ENCODE results near the gene CLDN34. TPM values are rescaled to one million over a fixed set of nuclear protein-coding genes. Genes with fewer than 3 reads are reported as not detected.
A peak's percentile ranks its signal among the peaks of the same experiment; 100 is the strongest.

The CLDN34 gene
- total and polyA plus RNA-seq, 11 donors = not detected

DNA sequence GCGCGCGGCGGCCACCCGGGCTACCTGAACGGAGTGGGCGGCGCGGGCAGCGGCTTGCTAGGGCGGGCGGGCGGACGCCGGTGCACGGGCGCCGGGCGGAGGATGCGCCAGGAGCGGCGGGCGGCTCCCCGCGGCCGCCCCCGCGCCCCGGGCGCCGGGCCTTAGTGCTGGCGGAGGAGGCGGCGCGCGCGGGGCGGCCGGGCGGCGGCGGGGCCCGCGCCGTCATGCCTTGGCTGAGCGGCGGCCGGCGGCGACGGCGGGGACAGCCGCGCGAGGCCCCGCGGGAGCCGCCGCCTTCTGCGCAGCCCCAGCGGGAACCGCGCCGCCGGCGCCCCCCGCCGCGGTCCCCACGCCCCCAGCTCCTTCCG is 48.2 kb downstream of the CLDN34 start:
- Histone ChIP-seq H3K27ac (peak overlapping the region in 11 of 12 donors; percentile 78 to 99 (median 92)), H3K9me3 (no peaks in the 10 kb centered on the region), H3K4me1 (peaks cover 0 to 42% (median 24%) of the 10 kb centered on the region in 12 donors), H3K4me3 (peak overlapping the region in 10 of 12 donors; percentile 58 to 89 (median 66)), H3K36me3 (no peaks in the 10 kb centered on the region), H3K27me3 (peaks cover 0 to 34% (median 0%) of the 10 kb centered on the region in 9 donors)
- TF ChIP-seq POLR2A (IDR thresholded peaks at IDR 0.05) = no peak
- TF ChIP-seq, protein P1, sequence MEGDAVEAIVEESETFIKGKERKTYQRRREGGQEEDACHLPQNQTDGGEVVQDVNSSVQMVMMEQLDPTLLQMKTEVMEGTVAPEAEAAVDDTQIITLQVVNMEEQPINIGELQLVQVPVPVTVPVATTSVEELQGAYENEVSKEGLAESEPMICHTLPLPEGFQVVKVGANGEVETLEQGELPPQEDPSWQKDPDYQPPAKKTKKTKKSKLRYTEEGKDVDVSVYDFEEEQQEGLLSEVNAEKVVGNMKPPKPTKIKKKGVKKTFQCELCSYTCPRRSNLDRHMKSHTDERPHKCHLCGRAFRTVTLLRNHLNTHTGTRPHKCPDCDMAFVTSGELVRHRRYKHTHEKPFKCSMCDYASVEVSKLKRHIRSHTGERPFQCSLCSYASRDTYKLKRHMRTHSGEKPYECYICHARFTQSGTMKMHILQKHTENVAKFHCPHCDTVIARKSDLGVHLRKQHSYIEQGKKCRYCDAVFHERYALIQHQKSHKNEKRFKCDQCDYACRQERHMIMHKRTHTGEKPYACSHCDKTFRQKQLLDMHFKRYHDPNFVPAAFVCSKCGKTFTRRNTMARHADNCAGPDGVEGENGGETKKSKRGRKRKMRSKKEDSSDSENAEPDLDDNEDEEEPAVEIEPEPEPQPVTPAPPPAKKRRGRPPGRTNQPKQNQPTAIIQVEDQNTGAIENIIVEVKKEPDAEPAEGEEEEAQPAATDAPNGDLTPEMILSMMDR (IDR thresholded peaks at IDR 0.05) = no peak
- intact Hi-C loops (cut with DNase I) = loop anchor here in 5 of 10 donors (5.0 kb wide), 3 partner anchors 37 to 102 kb away; no protein-coding TSS in a partner anchor
- 0 to 30% (median 13%) methylated on average over 4 to 70 of the region's 71 CpGs for WGBS, 4 donors
- no peak for DNase-seq
- ATAC-seq = no peak

DNA sequence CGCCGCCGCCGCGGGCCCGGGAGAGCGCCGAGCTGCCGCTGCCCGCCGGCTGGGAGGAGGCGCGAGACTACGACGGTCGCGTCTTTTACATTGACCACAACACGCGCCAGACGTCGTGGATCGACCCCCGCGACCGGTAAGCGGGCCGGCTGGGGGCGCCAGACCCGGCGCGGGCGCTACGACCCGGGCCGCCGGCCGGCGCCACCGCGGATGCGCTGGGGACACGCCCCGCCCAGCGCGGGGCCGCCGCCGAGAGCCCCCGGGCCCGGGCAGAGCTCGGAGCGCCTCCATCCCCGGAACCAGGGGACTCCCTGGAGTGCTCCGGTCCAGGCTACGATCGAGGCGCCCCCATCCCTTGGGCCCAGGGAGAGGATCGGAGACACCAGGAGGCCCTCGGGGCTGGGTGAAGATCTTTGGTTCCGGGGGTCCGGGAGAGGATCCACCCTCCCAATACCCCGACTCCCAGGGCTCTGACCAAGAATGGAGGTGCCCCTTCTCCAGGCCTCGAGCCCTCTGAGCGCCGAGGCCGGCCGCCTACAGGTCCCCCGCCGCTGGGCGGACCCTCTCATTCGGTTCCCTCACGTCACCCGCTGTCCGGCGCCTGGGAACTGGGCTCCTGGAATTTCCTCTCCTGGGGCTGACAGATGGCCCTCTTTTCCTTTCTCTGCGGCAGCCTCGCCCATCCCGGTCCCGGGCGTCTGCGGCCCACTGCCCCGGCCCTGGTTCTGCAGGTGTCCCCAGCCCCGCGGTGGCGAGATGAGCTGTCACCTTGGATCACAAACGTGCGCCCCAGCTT is 48.8 kb downstream of the CLDN34 start:
- peaks cover 0 to 34% (median 0%) of the 10 kb centered on the region in 9 donors for H3K27me3 ChIP-seq
- peak; percentile 68 to 72 (median 69) for DNase-seq
- peak overlapping the region; percentile 26 to 89 (median 64) for H3K4me3 ChIP-seq
- 1 to 41% (median 13%) methylated on average over 26 to 87 of the region's 87 CpGs for WGBS, 4 donors
- intact Hi-C loops (cut with DNase I) = loop anchor here in 5 of 10 donors (2.0 to 5.0 kb wide), 4 partner anchors 36 to 101 kb away; no protein-coding TSS in a partner anchor
- TF ChIP-seq, protein P1 (IDR thresholded peaks at IDR 0.05) = peak in 2 of 12 donors; percentile 15 to 25
- peak in 1 of 2 donors; percentile 29 for TF ChIP-seq POLR2A (IDR thresholded peaks at IDR 0.05)
- peak; percentile 29 to 60 (median 38) for ATAC-seq
- no peaks in the 10 kb centered on the region for H3K36me3 ChIP-seq
- H3K4me1 ChIP-seq = peaks cover 0 to 42% (median 28%) of the 10 kb centered on the region in 12 donors
- H3K27ac ChIP-seq = peak overlapping the region; percentile 78 to 99 (median 92)
- H3K9me3 ChIP-seq = no peaks in the 10 kb centered on the region

DNA sequence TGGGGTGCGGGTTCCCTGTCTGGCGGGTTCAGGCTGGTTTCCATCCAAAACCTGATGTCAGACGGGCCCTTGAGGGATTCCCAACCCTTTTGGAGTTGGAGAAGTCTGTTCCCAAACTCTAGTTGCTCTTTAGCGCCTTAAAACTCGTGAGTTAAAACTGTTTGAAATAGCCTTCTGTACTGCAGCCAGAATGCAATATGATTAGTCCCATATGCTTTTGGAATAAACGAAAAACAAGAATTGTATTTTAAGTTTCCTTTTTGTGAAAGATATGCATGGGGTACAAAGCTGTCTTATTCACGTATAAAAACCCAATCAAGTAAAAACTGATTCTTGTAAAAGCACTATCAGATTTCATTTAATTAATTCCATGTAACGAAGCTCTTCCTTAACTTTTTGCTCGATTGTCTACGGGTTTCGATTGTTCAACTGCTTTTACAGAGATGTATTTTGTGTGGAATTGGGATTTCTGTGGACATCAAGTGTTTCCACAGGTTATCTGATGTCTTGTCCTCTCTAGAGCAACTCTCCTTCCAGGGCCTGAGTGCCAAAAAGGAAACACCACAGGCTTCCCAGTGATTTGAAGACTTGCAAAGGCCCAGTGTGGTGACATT is 49.5 kb downstream of the CLDN34 start:
- H3K27ac ChIP-seq = peak overlapping the region; percentile 78 to 99 (median 92)
- ATAC-seq = no peak
- no peaks in the 10 kb centered on the region for H3K9me3 ChIP-seq
- H3K4me1 ChIP-seq = peaks cover 0 to 41% (median 31%) of the 10 kb centered on the region in 12 donors
- WGBS, 4 donors = 13 to 42% (median 31%) methylated on average over 11 of the region's 11 CpGs
- no peak for TF ChIP-seq POLR2A (IDR thresholded peaks at IDR 0.05)
- TF ChIP-seq, protein P1 (IDR thresholded peaks at IDR 0.05) = no peak
- peaks cover 0 to 30% (median 0%) of the 10 kb centered on the region in 9 donors for H3K27me3 ChIP-seq
- intact Hi-C loops (cut with DNase I) = loop anchor here in 5 of 10 donors (2.0 to 5.0 kb wide), 4 partner anchors 36 to 101 kb away; no protein-coding TSS in a partner anchor
- DNase-seq = no peak
- H3K4me3 ChIP-seq = peak overlapping the region; percentile 26 to 89 (median 64)
- no peaks in the 10 kb centered on the region for H3K36me3 ChIP-seq

DNA sequence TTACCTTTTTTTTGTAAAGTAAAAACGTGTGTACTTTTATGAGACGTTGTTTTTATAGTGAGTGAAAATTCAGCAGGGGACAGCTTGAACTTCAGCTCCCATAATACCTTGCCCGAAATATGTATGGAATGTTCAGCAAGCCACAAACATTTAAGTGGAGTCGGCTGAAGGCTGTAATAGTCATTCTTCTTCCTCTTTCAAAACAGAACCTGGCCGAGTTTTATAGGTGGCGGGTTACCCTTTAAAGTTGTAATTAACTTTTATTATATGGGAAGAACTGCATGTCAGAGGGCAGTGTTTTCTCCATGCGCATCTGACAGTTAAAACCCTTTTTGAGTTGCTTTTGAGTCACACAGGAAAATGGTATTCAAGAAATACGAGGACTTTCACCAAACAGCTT is 50.7 kb downstream of the CLDN34 start:
- H3K4me3 ChIP-seq = peak overlapping the region in 5 of 12 donors; percentile 11 to 89 (median 65)

More for the DNA sequence above, 50.7 kb downstream of the CLDN34 start:
- no peaks in the 10 kb centered on the region for H3K36me3 ChIP-seq
- peaks cover 0 to 27% (median 0%) of the 10 kb centered on the region in 9 donors for H3K27me3 ChIP-seq
- intact Hi-C loops (cut with DNase I) = loop anchor here in 5 of 10 donors (2.0 to 5.0 kb wide), 4 partner anchors 34 to 99 kb away; no protein-coding TSS in a partner anchor
- TF ChIP-seq, protein P1 (IDR thresholded peaks at IDR 0.05) = no peak
- no peak for TF ChIP-seq POLR2A (IDR thresholded peaks at IDR 0.05)
- no peaks in the 10 kb centered on the region for H3K9me3 ChIP-seq
- DNase-seq = no peak
- 19 to 45% (median 32%) methylated on average over 8 of the region's 8 CpGs for WGBS, 4 donors
- ATAC-seq = no peak
- peak overlapping the region in 11 of 12 donors; percentile 7 to 99 (median 92) for H3K27ac ChIP-seq
- H3K4me1 ChIP-seq = peaks cover 0 to 54% (median 38%) of the 10 kb centered on the region in 12 donors
